DOHH2 (cell line): ENCODE results near the gene TRRAP.

Experiments
- H3F3A ChIP-seq: fragments of 200-600 bp; sonication (generic), shearing (Covaris generic); 2 replicates; pipeline ENCODE4 v1.6.0; 2016; ENCODE audit warnings: antibody characterized with exemption, mild to moderate bottlenecking; ENCODE audit not compliant: control insufficient read depth, insufficient read depth
- H3K27ac ChIP-seq: fragments of 200-600 bp; sonication (generic); 2 replicates; pipeline ENCODE4 v1.5.1; 2014; ENCODE audit warnings: low read depth, mild to moderate bottlenecking, low read length, moderate library complexity
- H3K27me3 ChIP-seq: fragments of 200-600 bp; sonication (generic); 2 replicates; pipeline ENCODE4 v1.6.1; 2014; ENCODE audit warnings: mild to moderate bottlenecking, low read length, mixed read lengths; ENCODE audit not compliant: control insufficient read depth
- H3K36me3 ChIP-seq: fragments of 200-600 bp; sonication (generic); 2 replicates; pipeline ENCODE4 v1.6.1; 2014; ENCODE audit warnings: mild to moderate bottlenecking, low read length, moderate library complexity, mixed read lengths; ENCODE audit not compliant: control insufficient read depth
- H3K4me1 ChIP-seq: fragments of 200-600 bp; sonication (generic); 2 replicates; pipeline ENCODE4 v1.6.1; 2014; ENCODE audit warnings: mild to moderate bottlenecking, low read length, mixed read lengths; ENCODE audit not compliant: control insufficient read depth
- H3K4me2 ChIP-seq: fragments of 200-600 bp; sonication (generic); 2 replicates; pipeline ENCODE4 v1.6.0; 2014; ENCODE audit warnings: mild to moderate bottlenecking, low read length, moderate library complexity
- H3K4me3 ChIP-seq: fragments of 200-600 bp; sonication (generic); 2 replicates; pipeline ENCODE4 v1.5.1; 2014; ENCODE audit warnings: mild to moderate bottlenecking, low read length, mixed read lengths
- H3K79me2 ChIP-seq: fragments of 200-600 bp; sonication (generic); 2 replicates; pipeline ENCODE4 v1.6.1; 2014; ENCODE audit warnings: mild to moderate bottlenecking, low read length, mixed read lengths; ENCODE audit not compliant: control insufficient read depth
- H3K9me2 ChIP-seq: fragments of 200-600 bp; sonication (generic); replicated peaks from 2 replicates; pipeline ENCODE4 v1.6.1; 2014; ENCODE audit warnings: mild to moderate bottlenecking, low read length, mixed read lengths; ENCODE audit not compliant: control insufficient read depth
- H3K9me3 ChIP-seq: fragments of 200-600 bp; sonication (generic); 2 replicates; pipeline ENCODE4 v1.6.1; 2014; ENCODE audit warnings: antibody characterized with exemption, low read length, mixed read lengths; ENCODE audit not compliant: control insufficient read depth, insufficient read depth
- H4K20me1 ChIP-seq: fragments of 200-600 bp; sonication (generic); 2 replicates; pipeline ENCODE4 v1.6.0; 2014; ENCODE audit warnings: low read depth, mild to moderate bottlenecking, antibody characterized with exemption, low read length, moderate library complexity; ENCODE audit not compliant: control insufficient read depth, insufficient read depth
- CTCF ChIP-seq: fragments of 200-600 bp; sonication (generic); IDR thresholded peaks from one replicate; pipeline ENCODE4 v1.5.1; 2014; ENCODE audit warnings: antibody characterized with exemption, mild to moderate bottlenecking, low read depth, low read length; ENCODE audit not compliant: poor library complexity, severe bottlenecking
- EZH2phosphoT487 ChIP-seq: fragments of 200-600 bp; sonication (generic); IDR thresholded peaks from 2 replicates; pipeline ENCODE4 v1.6.1; 2017; ENCODE audit warnings: borderline replicate concordance, mild to moderate bottlenecking, antibody characterized with exemption, low read length, moderate library complexity, mixed read lengths

The TRRAP gene

GRCh38 chr7:99020413-99020715 is 142.0 kb downstream of the TRRAP start:
- no peaks in the 10 kb centered on the region for H3K9me3 ChIP-seq
- H3K27ac ChIP-seq, result no peak overlapping the region
- no peak overlapping the region for H3K4me3 ChIP-seq
- no peak overlapping the region for H3K4me2 ChIP-seq
- H3K27me3 ChIP-seq, result no peaks in the 10 kb centered on the region
- peaks cover 46% of the 10 kb centered on the region for H3K36me3 ChIP-seq
- TF ChIP-seq CTCF, result no peak
- TF ChIP-seq EZH2phosphoT487, result no peak
- no peaks in the 10 kb centered on the region for H4K20me1 ChIP-seq
- no peaks in the 10 kb centered on the region for H3K4me1 ChIP-seq
- no peaks in the 10 kb centered on the region for H3K9me2 ChIP-seq
- peaks cover 19% of the 10 kb centered on the region for H3K79me2 ChIP-seq
- H3F3A ChIP-seq, result peaks cover 9% of the 10 kb centered on the region; the same call in 1 of the 2 replicates

GRCh38 chr7:99021941-99022560 is 143.7 kb downstream of the TRRAP start:
- Histone ChIP-seq H3K27me3 (no peaks in the 10 kb centered on the region), H3K79me2 (peaks cover 13% of the 10 kb centered on the region), H3K9me3 (no peaks in the 10 kb centered on the region), H4K20me1 (no peaks in the 10 kb centered on the region), H3K9me2 (no peaks in the 10 kb centered on the region), H3K4me1 (no peaks in the 10 kb centered on the region), H3K36me3 (peaks cover 32% of the 10 kb centered on the region), H3K27ac (no peak overlapping the region), H3K4me2 (no peak overlapping the region), H3F3A (peaks cover 9% of the 10 kb centered on the region; the same call in 1 of the 2 replicates), H3K4me3 (no peak overlapping the region)
- TF ChIP-seq CTCF, result no peak
- TF ChIP-seq EZH2phosphoT487, result no peak

- H3K4me1 ChIP-seq, result no peaks in the 10 kb centered on the region
- H4K20me1 ChIP-seq, result no peaks in the 10 kb centered on the region
- no peaks in the 10 kb centered on the region for H3K9me2 ChIP-seq
- H3K79me2 ChIP-seq, result peaks cover 4% of the 10 kb centered on the region; the same call in 1 of the 2 replicates
- peaks cover 40% of the 10 kb centered on the region for H3K36me3 ChIP-seq
- no peak overlapping the region for H3K27ac ChIP-seq
- H3K9me3 ChIP-seq, result no peaks in the 10 kb centered on the region
- H3K4me2 ChIP-seq, result no peak overlapping the region
- no peak overlapping the region for H3K4me3 ChIP-seq
- TF ChIP-seq CTCF (no peak), EZH2phosphoT487 (no peak)
- H3F3A ChIP-seq, result peaks cover 9% of the 10 kb centered on the region; the same call in 1 of the 2 replicates
- no peaks in the 10 kb centered on the region for H3K27me3 ChIP-seq
Observed at GRCh38 chr7:99024066-99024465, 145.7 kb downstream of the TRRAP start.
